AG09319 (cell line): ENCODE results near the gene ROBO1.

ENCODE experiments used
- DNase-seq: peaks from one replicate; pipeline ENCODE4 v3.0.0-alpha.2; 2010; ENCODE audit warnings: low read depth; ENCODE audit errors: extremely low read depth
- TF ChIP-seq, protein P1 (sequence below): IDR thresholded peaks from 2 replicates; pipeline ENCODE4 v1.5.1; 2011; ENCODE audit warnings: low read depth, mild to moderate bottlenecking, inconsistent platforms, low read length, moderate library complexity

The ROBO1 gene

DNA sequence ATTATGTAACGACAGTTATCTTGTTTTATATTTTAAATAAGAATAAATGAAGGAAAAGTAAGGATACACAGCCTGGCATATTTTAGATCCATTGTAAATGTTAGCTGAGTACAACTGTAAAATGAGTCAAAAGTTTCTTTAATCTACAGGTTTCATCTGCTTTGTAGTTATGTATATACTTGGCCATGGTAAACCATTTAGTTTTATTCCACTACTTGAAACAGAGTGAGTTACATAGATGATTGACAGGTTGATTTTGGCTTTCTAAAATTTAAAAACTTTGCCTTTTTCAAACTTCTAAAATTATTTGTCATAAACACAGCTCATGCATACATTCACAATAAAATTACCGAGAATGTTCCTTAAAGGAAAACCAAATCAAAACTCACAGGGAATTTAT is 371.2 kb downstream of the ROBO1 start:
- DNase-seq: no peak
- TF ChIP-seq, protein P1, sequence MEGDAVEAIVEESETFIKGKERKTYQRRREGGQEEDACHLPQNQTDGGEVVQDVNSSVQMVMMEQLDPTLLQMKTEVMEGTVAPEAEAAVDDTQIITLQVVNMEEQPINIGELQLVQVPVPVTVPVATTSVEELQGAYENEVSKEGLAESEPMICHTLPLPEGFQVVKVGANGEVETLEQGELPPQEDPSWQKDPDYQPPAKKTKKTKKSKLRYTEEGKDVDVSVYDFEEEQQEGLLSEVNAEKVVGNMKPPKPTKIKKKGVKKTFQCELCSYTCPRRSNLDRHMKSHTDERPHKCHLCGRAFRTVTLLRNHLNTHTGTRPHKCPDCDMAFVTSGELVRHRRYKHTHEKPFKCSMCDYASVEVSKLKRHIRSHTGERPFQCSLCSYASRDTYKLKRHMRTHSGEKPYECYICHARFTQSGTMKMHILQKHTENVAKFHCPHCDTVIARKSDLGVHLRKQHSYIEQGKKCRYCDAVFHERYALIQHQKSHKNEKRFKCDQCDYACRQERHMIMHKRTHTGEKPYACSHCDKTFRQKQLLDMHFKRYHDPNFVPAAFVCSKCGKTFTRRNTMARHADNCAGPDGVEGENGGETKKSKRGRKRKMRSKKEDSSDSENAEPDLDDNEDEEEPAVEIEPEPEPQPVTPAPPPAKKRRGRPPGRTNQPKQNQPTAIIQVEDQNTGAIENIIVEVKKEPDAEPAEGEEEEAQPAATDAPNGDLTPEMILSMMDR: no peak

GRCh38 chr3:79392479-79392878 is 375.3 kb downstream of the ROBO1 start:
- no peak for DNase-seq
- TF ChIP-seq, protein P1: no peak

DNA sequence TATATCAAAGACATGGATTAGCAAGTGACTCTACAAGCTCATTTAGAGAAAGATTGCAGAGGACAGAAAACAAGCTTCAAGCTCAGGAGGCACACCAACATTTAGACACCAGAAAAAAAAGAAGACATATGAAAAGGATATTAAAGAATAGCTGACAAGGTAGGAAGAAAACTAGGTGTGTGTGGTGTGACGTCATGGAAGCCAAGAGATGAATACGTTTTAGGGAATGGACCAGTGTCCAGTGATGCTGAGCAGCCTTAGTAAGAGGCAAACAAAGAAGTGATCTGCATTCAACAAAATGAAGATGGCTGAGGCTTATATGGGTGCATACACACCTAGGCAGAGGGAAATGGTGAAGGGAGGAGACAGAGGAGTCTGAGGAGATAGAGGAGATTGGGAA is 377.4 kb downstream of the ROBO1 start:
- TF ChIP-seq, protein P1: no peak
- DNase-seq: no peak

GRCh38 chr3:79385211-79385610 is 382.6 kb downstream of the ROBO1 start:
- no peak for DNase-seq
- TF ChIP-seq, protein P1: no peak

DNA sequence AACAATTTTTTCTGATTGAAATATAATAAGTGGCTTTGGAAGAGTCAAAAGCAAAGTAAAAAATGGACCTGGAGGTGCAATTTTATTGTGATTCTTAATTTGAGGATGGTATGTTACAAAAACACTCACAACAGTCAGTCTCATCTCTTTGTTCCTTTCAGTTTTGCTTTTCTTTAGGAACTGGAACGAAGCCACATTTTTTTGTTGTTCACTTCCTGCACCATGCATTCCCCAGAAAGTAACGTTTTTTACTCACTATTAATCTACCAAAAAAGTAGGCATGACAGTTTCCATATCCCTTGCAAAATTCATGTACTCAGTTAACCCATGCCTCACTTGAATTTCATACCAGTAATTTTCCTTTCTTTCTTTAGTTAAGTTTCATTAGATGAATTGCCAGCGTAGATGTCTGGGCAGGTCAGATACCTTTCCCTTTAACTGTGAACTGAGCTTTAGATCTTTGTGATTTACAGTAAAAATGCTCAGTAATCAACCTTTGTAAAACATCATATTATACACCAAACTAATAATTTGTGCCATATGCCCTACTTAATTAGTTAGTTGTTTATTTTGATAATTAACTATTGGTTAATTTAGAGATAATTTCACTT is 384.3 kb downstream of the ROBO1 start:
- no peak for DNase-seq
- TF ChIP-seq, protein P1: no peak

DNA sequence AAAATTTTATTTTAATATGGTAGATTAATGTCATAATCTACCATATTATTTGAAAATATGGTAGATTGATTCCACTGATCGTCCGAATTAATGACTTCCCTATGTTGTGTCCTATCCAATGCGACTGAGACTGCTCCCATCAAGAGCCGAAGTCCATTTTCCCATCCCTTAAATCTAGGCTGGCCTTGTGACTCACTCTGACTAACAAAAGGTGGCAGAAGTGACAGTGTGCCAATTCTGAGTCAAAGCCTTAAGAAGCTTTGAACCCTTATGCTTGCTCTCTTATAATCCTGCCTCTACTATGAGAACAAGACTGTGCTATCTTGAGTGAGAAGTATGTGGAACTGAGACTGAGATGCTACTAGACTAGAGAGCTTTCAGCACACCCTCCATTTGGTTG is 387.2 kb downstream of the ROBO1 start:
- no peak for DNase-seq
- TF ChIP-seq, protein P1: no peak

GRCh38 chr3:79378064-79378463 is 389.7 kb downstream of the ROBO1 start:
- TF ChIP-seq, protein P1: no peak
- DNase-seq: no peak
